Sigmoid colon (tissue), 7 donors: ENCODE measurements around the gene HS6ST2. TPM values are rescaled to one million over a fixed set of nuclear protein-coding genes. Genes with fewer than 3 reads are reported as not detected.

ENCODE experiments used
- DNase-seq: peaks from one replicate; pipeline ENCODE4 v3.0.0-alpha.2; 2019
- H3K27ac ChIP-seq, 4 donors: fragments of 200-600 bp; sonication (generic); one replicate each; pipeline ENCODE4 v1.5.1; 2016 to 2019; ENCODE audit warnings: mild to moderate bottlenecking in 1 of 4
- H3K27me3 ChIP-seq, 3 donors: fragments of 200-600 bp; sonication (generic); one replicate each; pipeline ENCODE4 v1.5.1; 2019; ENCODE audit warnings: mild to moderate bottlenecking in 1 of 3
- H3K36me3 ChIP-seq, 4 donors: fragments of 200-600 bp; sonication (generic); one replicate each; pipeline ENCODE4 v1.5.1; 2016 to 2019
- H3K4me1 ChIP-seq, 4 donors: fragments of 200-600 bp; sonication (generic); one replicate each; pipeline ENCODE4 v1.5.1; 2017 to 2019
- H3K4me3 ChIP-seq, 4 donors: fragments of 200-600 bp; sonication (generic); one replicate each; pipeline ENCODE4 v1.5.1; 2017 to 2019; ENCODE audit warnings: mild to moderate bottlenecking in 2 of 4, moderate library complexity in 1 of 4
- H3K9me3 ChIP-seq, 4 donors: fragments of 200-600 bp in 3 of 4; sonication (generic) in 3 of 4; one replicate each; pipeline versions ENCODE4 v1.5.1 to v1.6.1; 2013 to 2019
- CTCF ChIP-seq, 4 experiments: fragments of 450-650 bp in 3 of 4; fragments of 200-600 bp in 1 of 4; IDR thresholded peaks; one replicate each; pipeline ENCODE4 v1.5.1; 2016 to 2019; ENCODE audit warnings: antibody characterized with exemption in 4 of 4, mild to moderate bottlenecking in 3 of 4, moderate library complexity in 2 of 4
- EP300 ChIP-seq, 4 donors: sonication (generic); formaldehyde crosslinking; IDR thresholded peaks; one replicate each; pipeline ENCODE4 v1.6.1; 2017; ENCODE audit warnings: antibody characterized with exemption in 4 of 4
- POLR2A ChIP-seq, 2 donors: fragments of 450-650 bp; IDR thresholded peaks; one replicate each; pipeline ENCODE4 v1.6.1; 2016; ENCODE audit warnings: antibody characterized with exemption in 2 of 2, mild to moderate bottlenecking in 2 of 2, moderate library complexity in 2 of 2
- POLR2AphosphoS5 ChIP-seq, 4 donors: sonication (generic); formaldehyde crosslinking; IDR thresholded peaks; one replicate each; pipeline ENCODE4 v1.6.1; 2017; ENCODE audit warnings: antibody characterized with exemption in 4 of 4
- WGBS, 2 donors: extraction: QIAGEN DNeasy Blood & Tissue Kit; methylation state at CpG; one replicate each; pipeline ENCODE4 v1.1.7; 2013; 5-methylcytosine and 5-hydroxymethylcytosine counted together
- intact Hi-C: fragments of 100-400 bp; cut with DNase I; formaldehyde crosslinking; loops from one replicate; pipeline ENCODE4 v1.15.1; 2023
- polyA plus RNA-seq, 3 donors: library from polyadenylated mRNA; stranded (reverse); fragments of 200-250 nt; gene quantifications; one replicate each; pipeline ENCODE4 v1.2.3, GENCODE V29; 2013
- total RNA-seq, 4 donors: library from RNA; depleted of rRNA; stranded (reverse); fragments of >200 nt; gene quantifications; one replicate each; pipeline ENCODE4 v1.1.0, GENCODE V29; 2016
- donor health status: healthy with polysubstance abuse.
- donor health status: Bipolar disorder and iron deficiency.
- donor health status: healthy.

Gene HS6ST2
- total and polyA plus RNA-seq, 7 donors, result under 0.01 to 0.82 (median 0.27) TPM; not detected in 1

- Histone ChIP-seq H3K4me1 (no peaks in the 10 kb centered on the region), H3K27me3 (peaks cover 0 to 3% (median 0%) of the 10 kb centered on the region in 3 donors), H3K27ac (no peak overlapping the region), H3K9me3 (no peaks in the 10 kb centered on the region), H3K4me3 (no peak overlapping the region), H3K36me3 (no peaks in the 10 kb centered on the region)
- no peak for DNase-seq
- TF ChIP-seq POLR2A (IDR thresholded peaks at IDR 0.05), result no peak
- no peak for TF ChIP-seq POLR2AphosphoS5 (IDR thresholded peaks at IDR 0.05)
- no peak for TF ChIP-seq CTCF (IDR thresholded peaks at IDR 0.05)
- TF ChIP-seq EP300 (IDR thresholded peaks at IDR 0.05), result no peak
- intact Hi-C loops, result loop anchor here (5.0 kb wide), 1 partner anchor 323 kb away; no protein-coding TSS in a partner anchor
- WGBS, 2 donors, result 6 to 22% methylated on average over 4 of the region's 4 CpGs
These were observed 342.9 kb downstream of the HS6ST2 start for GRCh38 chrX:132615391-132616131.

GRCh38 chrX:132614297-132614696 lies 344.1 kb downstream of the HS6ST2 start:
- TF ChIP-seq POLR2AphosphoS5 (IDR thresholded peaks at IDR 0.05) (no peak), CTCF (IDR thresholded peaks at IDR 0.05) (no peak), POLR2A (IDR thresholded peaks at IDR 0.05) (no peak), EP300 (IDR thresholded peaks at IDR 0.05) (no peak)
- 90 to 93% methylated on average over 6 of the region's 6 CpGs for WGBS, 2 donors
- Histone ChIP-seq H3K4me3 (no peak overlapping the region), H3K27ac (no peak overlapping the region), H3K27me3 (peaks cover 0 to 3% (median 0%) of the 10 kb centered on the region in 3 donors), H3K4me1 (no peaks in the 10 kb centered on the region), H3K36me3 (no peaks in the 10 kb centered on the region), H3K9me3 (no peaks in the 10 kb centered on the region)
- DNase-seq, result no peak
- intact Hi-C loops, result no loop called here

DNA sequence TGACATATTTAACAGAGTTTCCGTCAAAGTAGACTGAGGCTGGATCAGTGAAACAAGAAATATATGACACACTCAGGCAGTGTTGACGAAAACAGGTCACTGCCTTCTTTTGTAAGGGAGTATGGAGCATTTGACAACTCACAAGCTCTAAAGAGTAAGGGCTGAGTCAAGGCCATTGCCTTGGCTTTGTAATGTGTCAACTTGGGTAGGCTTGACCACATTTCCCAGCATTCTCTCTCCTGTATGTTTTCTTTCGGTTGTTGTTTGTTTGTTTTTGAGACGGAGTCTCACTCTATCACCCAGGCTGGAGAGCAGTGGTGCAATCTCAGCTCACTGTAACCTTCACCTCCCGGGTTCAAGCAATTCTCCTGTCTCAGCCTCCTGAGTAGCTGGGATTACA lies 344.6 kb downstream of the HS6ST2 start:
- intact Hi-C loops, result no loop called here
- no peak overlapping the region for H3K4me3 ChIP-seq
- H3K36me3 ChIP-seq, result no peaks in the 10 kb centered on the region
- no peaks in the 10 kb centered on the region for H3K9me3 ChIP-seq
- no peak overlapping the region for H3K27ac ChIP-seq
- TF ChIP-seq CTCF (IDR thresholded peaks at IDR 0.05) (no peak), POLR2A (IDR thresholded peaks at IDR 0.05) (no peak), EP300 (IDR thresholded peaks at IDR 0.05) (no peak), POLR2AphosphoS5 (IDR thresholded peaks at IDR 0.05) (no peak)
- no peaks in the 10 kb centered on the region for H3K4me1 ChIP-seq
- DNase-seq, result no peak
- H3K27me3 ChIP-seq, result peaks cover 0 to 3% (median 0%) of the 10 kb centered on the region in 3 donors
- WGBS, 2 donors, result 84 to 93% methylated on average over 5 of the region's 5 CpGs

- Histone ChIP-seq H3K27me3 (peaks cover 0 to 3% (median 0%) of the 10 kb centered on the region in 3 donors), H3K27ac (no peak overlapping the region), H3K9me3 (no peaks in the 10 kb centered on the region), H3K36me3 (no peaks in the 10 kb centered on the region), H3K4me1 (no peaks in the 10 kb centered on the region), H3K4me3 (no peak overlapping the region)
- intact Hi-C loops, result no loop called here
- no peak for DNase-seq
- 44 to 66% methylated on average over 10 of the region's 10 CpGs for WGBS, 2 donors
- TF ChIP-seq POLR2AphosphoS5 (IDR thresholded peaks at IDR 0.05) (no peak), CTCF (IDR thresholded peaks at IDR 0.05) (peak in 2 of 4 experiments; percentile 15 to 29)
These were observed 345.4 kb downstream of the HS6ST2 start for GRCh38 chrX:132612821-132613564.
